ENCODE measurements around the gene PRAMEF13.
"Not testable (repeated sequence)": the region's sequence is repeated elsewhere in the genome, so short reads cannot be mapped to it uniquely, and the experiment has no call there.

The PRAMEF13 gene

GRCh38 chr1:13155909-13156308 is 45.3 kb downstream of the PRAMEF13 start, which contains the start of gene PRAMEF26:
Gene PRAMEF26 (minus strand): TSS chr1:13156009. CDS start chr1:13153095, 2,914 bp downstream.
- DNase-seq = not testable (repeated sequence)
